Choroid plexus epithelial cell (primary cell): ENCODE measurements around the gene ABI3.

Experiments
- DNase-seq: peaks from one replicate; pipeline ENCODE4 v3.0.0-alpha.2; 2010; ENCODE audit warnings: low read depth
- H3K4me3 ChIP-seq: 2 replicates; pipeline ENCODE4 v1.5.1; 2011; ENCODE audit warnings: low read depth, mild to moderate bottlenecking, control low read depth, low read length, moderate library complexity
- CTCF ChIP-seq: conservative IDR thresholded peaks from 2 replicates; pipeline ENCODE4 v1.5.1; 2011; ENCODE audit warnings: low read depth, mild to moderate bottlenecking, control low read depth, inconsistent platforms, low read length, moderate library complexity

ABI3 gene

DNA sequence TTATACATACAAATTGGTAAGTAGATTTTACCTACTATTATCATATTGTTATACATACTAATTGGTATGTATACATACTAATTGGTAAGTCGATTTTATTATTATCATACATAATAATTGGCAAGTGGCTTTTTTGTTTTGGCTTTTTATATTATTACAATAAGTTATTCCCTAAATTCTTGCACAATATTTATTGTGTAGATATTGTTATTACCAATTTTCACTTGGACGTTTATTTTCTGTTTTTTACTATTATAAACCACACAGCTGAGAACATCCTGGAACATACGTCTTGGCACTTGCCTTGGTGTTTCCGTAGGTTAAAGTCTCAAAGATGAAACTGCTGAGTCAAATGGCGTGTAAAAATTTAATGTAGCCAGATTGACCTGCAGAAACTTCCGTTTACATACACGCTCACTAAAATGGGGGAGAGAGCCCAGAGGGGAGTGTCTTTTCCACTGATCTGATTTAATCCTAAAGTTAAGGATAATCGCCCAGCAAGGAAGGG, 19.0 kb upstream of the ABI3 start:
- peak; percentile 71 for DNase-seq
- no peak for TF ChIP-seq CTCF
- peak overlapping the region; percentile 85 for H3K4me3 ChIP-seq

DNA sequence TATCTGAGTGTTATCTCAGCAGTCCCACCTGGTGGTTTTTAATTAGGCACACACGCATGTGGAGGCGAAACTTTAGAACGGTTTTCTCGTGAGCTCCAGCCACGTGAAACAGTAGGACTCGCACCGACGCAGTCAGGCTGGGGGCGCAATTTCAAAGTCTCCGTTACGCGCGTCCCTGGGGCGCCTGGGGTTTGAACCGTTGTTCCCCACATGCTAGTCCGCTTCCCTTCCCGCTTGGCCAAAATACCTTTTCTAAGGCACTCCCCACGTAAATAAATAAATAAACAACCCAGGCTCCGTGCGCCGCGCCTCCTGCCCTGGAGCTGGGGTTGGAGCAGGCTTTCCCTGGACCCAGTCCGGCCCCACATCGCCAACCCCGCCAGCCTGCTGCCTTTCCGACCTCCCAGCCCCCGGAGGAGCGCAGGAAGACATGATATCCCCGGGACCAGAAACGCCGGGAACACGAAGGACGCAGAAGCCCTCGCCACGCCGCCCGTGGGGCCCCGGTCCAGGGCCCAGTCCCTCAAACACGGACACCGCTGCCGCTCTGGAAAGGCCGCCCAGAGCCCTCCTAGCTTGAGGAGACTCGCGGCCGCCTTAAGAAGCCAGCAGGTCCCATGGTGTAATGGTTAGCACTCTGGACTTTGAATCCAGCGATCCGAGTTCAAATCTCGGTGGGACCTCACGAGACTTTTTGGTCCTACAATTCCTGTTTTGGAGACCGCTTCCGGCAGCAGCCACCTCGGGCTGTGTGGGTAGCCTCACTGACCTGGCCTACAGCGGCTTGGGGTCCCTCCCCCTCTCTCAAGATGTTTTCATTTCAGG, 18.4 kb upstream of the ABI3 start:
- peak; percentile 40 for TF ChIP-seq CTCF
- H3K4me3 ChIP-seq, result peak overlapping the region; percentile 85
- DNase-seq, result peak; percentile 88

- no peak for TF ChIP-seq CTCF
- DNase-seq, result peak; percentile 78
- peak overlapping the region; percentile 85 for H3K4me3 ChIP-seq
Measured at GRCh38 chr17:49193513-49194296, 16.8 kb upstream of the ABI3 start.

DNA sequence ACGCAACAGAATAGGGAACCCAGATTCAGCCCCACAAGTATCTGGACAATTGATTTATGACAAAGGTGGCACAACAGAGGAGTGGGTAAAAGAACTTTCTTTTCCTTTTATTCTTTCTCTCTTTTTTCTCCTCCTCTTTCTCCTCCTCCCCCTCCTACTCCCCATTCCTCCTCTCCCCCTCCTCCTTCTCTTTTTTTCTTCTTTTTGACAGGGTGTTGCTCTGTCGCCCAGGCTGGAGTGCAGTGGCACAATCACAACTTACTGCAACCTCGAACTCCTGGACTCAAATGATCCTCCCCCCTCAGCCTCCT, 16.3 kb upstream of the ABI3 start:
- no peak overlapping the region for H3K4me3 ChIP-seq
- no peak for DNase-seq
- no peak for TF ChIP-seq CTCF

DNA sequence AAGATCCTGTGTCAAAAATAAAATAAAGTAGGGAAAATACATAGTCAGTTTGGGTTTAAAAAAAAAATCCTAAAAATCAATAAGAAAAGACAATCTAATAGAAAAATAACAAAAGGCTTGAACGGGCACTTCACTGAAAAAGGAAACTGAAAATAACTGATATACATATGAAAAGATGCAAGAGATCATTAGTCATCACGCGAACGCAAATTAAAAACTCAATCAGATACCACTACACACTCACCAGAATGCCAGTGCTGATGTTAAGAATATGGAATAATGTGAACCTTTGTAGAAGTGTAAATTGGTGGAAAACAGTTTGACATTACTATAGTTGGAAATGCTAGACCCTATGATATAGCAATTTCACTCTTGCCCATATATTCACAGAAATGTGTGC, 14.8 kb upstream of the ABI3 start:
- no peak for TF ChIP-seq CTCF
- no peak overlapping the region for H3K4me3 ChIP-seq
- DNase-seq, result no peak

GRCh38 chr17:49196520-49196919, 14.0 kb upstream of the ABI3 start:
- H3K4me3 ChIP-seq, result no peak overlapping the region
- no peak for TF ChIP-seq CTCF
- DNase-seq, result no peak
